ENCODE results near the gene XXYLT1. TPM values are rescaled to one million over a fixed set of nuclear protein-coding genes. Genes with fewer than 3 reads are reported as not detected.

The XXYLT1 gene
- total and polyA plus RNA-seq, 2 of the 4 experiments (the other 2 are of a cell fraction): 14.7 to 18.1 TPM

DNA sequence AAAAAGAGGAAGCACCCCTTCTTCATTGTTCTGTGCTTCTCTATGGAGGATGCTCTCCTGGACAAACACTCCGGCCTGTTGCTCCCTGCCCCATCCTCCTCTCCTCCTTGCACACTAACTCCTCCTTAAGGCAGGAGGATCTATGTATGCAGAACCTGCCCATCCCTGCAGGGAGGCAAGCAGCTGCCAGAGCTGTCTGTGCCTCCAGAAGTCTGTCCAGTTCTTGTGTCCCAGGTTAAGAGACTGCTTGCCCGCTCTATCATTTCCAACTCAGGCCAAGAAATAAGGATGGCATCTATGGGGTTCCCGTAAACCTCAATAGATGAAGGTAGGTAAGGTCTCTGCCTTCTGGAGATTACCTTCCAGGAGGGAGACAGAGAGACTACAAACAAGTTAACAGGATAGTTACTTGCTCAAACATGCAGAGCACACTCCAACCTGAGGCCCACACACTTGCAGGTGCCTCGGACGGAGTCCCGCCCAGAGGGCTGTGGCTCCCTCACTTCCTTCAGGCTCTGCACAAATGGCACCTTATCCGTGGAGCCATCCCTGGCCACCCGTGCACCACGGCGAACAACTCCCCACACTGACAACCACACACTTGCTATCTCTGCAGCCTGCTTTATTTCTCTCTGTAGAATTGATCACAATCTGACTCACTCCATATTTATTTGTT, 6.9 kb downstream of the XXYLT1 start:
- H2AK5ac ChIP-seq (ENCODE audit: low read depth, low read length): no peak overlapping the region
- no peak overlapping the region for H2BK5ac ChIP-seq (ENCODE audit: low read depth, low read length, poor library complexity, severe bottlenecking)
- no peak overlapping the region for H2AK9ac ChIP-seq (replicated peaks; ENCODE audit: low read depth, low read length, poor library complexity)
- H2BK120ac ChIP-seq (ENCODE audit: low read depth, low read length): no peak overlapping the region
- BruUV-seq (replicated peaks): no TSS peak
- H3K18ac ChIP-seq (ENCODE audit: low read depth, low read length): no peak overlapping the region
- dilution Hi-C loops (cut with HindIII; ENCODE audit: low sequenced_read_pairs, unreplicated experiment) (no loop called here), in situ Hi-C loops (cut with MboI; ENCODE audit: low sequenced_read_pairs) (no loop called here), intact Hi-C loops (cut with micrococcal nuclease) (loop anchor here (5.0 kb wide), 2 partner anchors 262 to 932 kb away; no protein-coding TSS in a partner anchor)
- no peak overlapping the region for H4K5ac ChIP-seq (ENCODE audit: low read depth, low read length)
- no peak overlapping the region for H3K27ac ChIP-seq (ENCODE audit: insufficient read depth, low read length)
- H3K79me1 ChIP-seq (ENCODE audit: low read depth in 1 of 2, low read length in 2 of 2): peaks cover 29 to 76% of the 10 kb centered on the region in 2 experiments
- ChIA-PET CTCF (interaction anchor here (1.0 kb wide), 1 partner anchor 593 kb away, joined by 3 read pairs; the partner anchor contains the start of gene LSG1), POLR2A (ENCODE audit: unreplicated experiment) (no interaction called here)
- no peak overlapping the region for H3K4ac ChIP-seq (ENCODE audit: low read depth, low read length)
- no peak overlapping the region for H3K4me3 ChIP-seq (ENCODE audit: insufficient read depth, low read depth, low read length)
- no peak for ATAC-seq (ENCODE audit: low read depth)
- no peak overlapping the region for H3K56ac ChIP-seq (ENCODE audit: extremely low read depth, insufficient read depth, low read length)
- H4K91ac ChIP-seq (ENCODE audit: insufficient read depth, low read depth, low read length): no peak overlapping the region
- H3K23ac ChIP-seq (ENCODE audit: low read depth, low read length): no peak overlapping the region; the same call in 1 of the 2 replicates
- H2BK20ac ChIP-seq (ENCODE audit: low read depth, low read length): no peak overlapping the region
- no peaks in the 10 kb centered on the region for H3K27me3 ChIP-seq (ENCODE audit: control insufficient read depth, insufficient read depth, low read length)
- WGBS, 2 experiments (ENCODE audit: extremely low coverage in 2 of 2, insufficient read length in 1 of 2): 100% methylated on average over 1 of the region's 10 CpGs; no CpG with 5 or more reads in 1 of the 2 experiments
- peaks cover 11% of the 10 kb centered on the region for H3K9me1 ChIP-seq (ENCODE audit: insufficient read depth, low read length)
- no peak overlapping the region for H3K4me2 ChIP-seq (ENCODE audit: low read depth, low read length)
- peaks cover 6% of the 10 kb centered on the region for H3K4me1 ChIP-seq (ENCODE audit: control insufficient read depth, insufficient read depth, low read length)
- H3K14ac ChIP-seq (replicated peaks; ENCODE audit: low read depth, low read length): no peak overlapping the region
- peaks cover 6% of the 10 kb centered on the region; the same call in 1 of the 2 replicates for H4K20me1 ChIP-seq (ENCODE audit: insufficient read depth, low read length)
- no peak for DNase-seq
- H2AFZ ChIP-seq (replicated peaks; ENCODE audit: low read length, poor library complexity): peak overlapping the region; percentile 16
- no peak overlapping the region for H4K8ac ChIP-seq (ENCODE audit: low read depth in 2 of 2, low read length in 2 of 2)
- TF ChIP-seq FOS (IDR thresholded peaks at IDR 0.05; ENCODE audit: low read depth, low read length) (no peak), BHLHE40 (IDR thresholded peaks at IDR 0.05; ENCODE audit: low read depth, low read length) (no peak), CEBPB (IDR thresholded peaks at IDR 0.05; ENCODE audit: low read depth, low read length) (no peak), RAD21 (IDR thresholded peaks at IDR 0.05; ENCODE audit: low read length) (no peak), MAZ (IDR thresholded peaks at IDR 0.05; ENCODE audit: borderline replicate concordance, low read depth, low read length) (no peak), RFX5 (IDR thresholded peaks at IDR 0.05; ENCODE audit: low read depth, low read length) (no peak), ELK1 (IDR thresholded peaks at IDR 0.05; ENCODE audit: borderline replicate concordance, low read depth, low read length) (no peak), CHD1 (IDR thresholded peaks at IDR 0.05; ENCODE audit: low read depth, low read length) (no peak), MAFK (IDR thresholded peaks at IDR 0.05; ENCODE audit: low read depth, low read length) (no peak), POLR2A (IDR thresholded peaks at IDR 0.05; ENCODE audit: low read depth, low read length) (no peak), MXI1 (IDR thresholded peaks at IDR 0.05; ENCODE audit: borderline replicate concordance, low read depth, low read length) (no peak)
- peaks cover 3% of the 10 kb centered on the region; the same call in 1 of the 2 replicates for H3K36me3 ChIP-seq (ENCODE audit: control insufficient read depth, insufficient read depth, low read length)
- no peak overlapping the region for H2BK15ac ChIP-seq (ENCODE audit: low read depth, low read length)
- no peak overlapping the region for H3K9ac ChIP-seq (ENCODE audit: low read depth, low read length)
- no peaks in the 10 kb centered on the region for H3K9me3 ChIP-seq (ENCODE audit: control insufficient read depth, insufficient read depth, low read length)

All from IMR-90 (cell line).